ENCODE measurements around the gene FABP1.

DNA sequence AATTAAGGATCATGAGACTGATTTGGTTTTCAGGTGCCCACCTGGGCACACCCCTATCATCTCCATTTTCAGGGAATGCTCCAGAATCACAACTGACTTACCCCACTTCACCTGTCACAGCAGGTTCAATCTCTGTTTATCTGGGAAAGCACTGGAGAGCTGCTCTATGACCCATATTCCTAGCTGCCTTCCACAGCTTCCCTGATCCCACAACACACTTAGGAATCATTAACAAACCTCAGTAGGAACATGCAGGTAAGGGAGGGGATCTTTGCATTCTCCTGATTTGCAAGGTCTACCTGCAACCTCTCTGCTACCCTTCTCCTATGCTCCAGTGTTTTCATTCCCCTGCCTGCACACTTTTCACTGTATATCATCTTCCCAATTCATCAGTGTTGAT, 18.7 kb upstream of the FABP1 start:
- TF ChIP-seq, protein P1, sequence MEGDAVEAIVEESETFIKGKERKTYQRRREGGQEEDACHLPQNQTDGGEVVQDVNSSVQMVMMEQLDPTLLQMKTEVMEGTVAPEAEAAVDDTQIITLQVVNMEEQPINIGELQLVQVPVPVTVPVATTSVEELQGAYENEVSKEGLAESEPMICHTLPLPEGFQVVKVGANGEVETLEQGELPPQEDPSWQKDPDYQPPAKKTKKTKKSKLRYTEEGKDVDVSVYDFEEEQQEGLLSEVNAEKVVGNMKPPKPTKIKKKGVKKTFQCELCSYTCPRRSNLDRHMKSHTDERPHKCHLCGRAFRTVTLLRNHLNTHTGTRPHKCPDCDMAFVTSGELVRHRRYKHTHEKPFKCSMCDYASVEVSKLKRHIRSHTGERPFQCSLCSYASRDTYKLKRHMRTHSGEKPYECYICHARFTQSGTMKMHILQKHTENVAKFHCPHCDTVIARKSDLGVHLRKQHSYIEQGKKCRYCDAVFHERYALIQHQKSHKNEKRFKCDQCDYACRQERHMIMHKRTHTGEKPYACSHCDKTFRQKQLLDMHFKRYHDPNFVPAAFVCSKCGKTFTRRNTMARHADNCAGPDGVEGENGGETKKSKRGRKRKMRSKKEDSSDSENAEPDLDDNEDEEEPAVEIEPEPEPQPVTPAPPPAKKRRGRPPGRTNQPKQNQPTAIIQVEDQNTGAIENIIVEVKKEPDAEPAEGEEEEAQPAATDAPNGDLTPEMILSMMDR (IDR thresholded peaks at IDR 0.05): no peak
- no peak for TF ChIP-seq ZFX (IDR thresholded peaks at IDR 0.05; ENCODE audit: borderline replicate concordance)

Data from 22Rv1 (cell line).